Measurements from ENCODE around the gene CATSPERE.

- TF ChIP-seq CTCF (conservative IDR thresholded peaks at IDR 0.05) (no peak), EZH2 (IDR thresholded peaks at IDR 0.05; ENCODE audit: low read depth) (no peak)
Observed at GRCh38 chr1:244548558-244549115, 87.6 kb downstream of the CATSPERE start.
